HEK293 (cell line): Measurements from ENCODE around the gene ZSWIM4.

Experiments
- CTCF ChIA-PET: fragments of 350-600 bp; formaldehyde crosslinking; extraction: SDS; loops from one replicate; lab custom pipeline; 2021; ENCODE audit warnings: antibody characterized with exemption; lab: Yijun Ruan, JAX
- POLR2A ChIA-PET: fragments of 300-600 bp; formaldehyde crosslinking; extraction: SDS; loops from one replicate; lab custom pipeline; 2020; ENCODE audit warnings: antibody characterized with exemption, inconsistent platforms; lab: Yijun Ruan, JAX
- H3K27ac ChIP-seq: fragments of 200-500 bp; sonication (Bioruptor generic); 2 replicates; pipeline ENCODE4 v1.5.1; 2014; ENCODE audit warnings: low read depth, low read length, control low read depth, inconsistent platforms; ENCODE audit errors: extremely low read depth
- H3K36me3 ChIP-seq, 2 experiments: fragments of 200-500 bp in 1 of 2; sonication (Bioruptor generic) in 1 of 2; 1 replicate in 1 of 2; 2 replicates in 1 of 2; pipeline ENCODE4 v1.5.1; 2014 to 2017; ENCODE audit warnings: inconsistent platforms in 2 of 2, low read length in 2 of 2; ENCODE audit not compliant: control insufficient read depth in 2 of 2, insufficient read depth in 1 of 2
- H3K4me1 ChIP-seq: fragments of 200-500 bp; sonication (Bioruptor generic); 2 replicates; pipeline ENCODE4 v1.5.1; 2014; ENCODE audit warnings: mild to moderate bottlenecking, low read length, inconsistent platforms; ENCODE audit not compliant: control insufficient read depth, insufficient read depth
- H3K4me3 ChIP-seq: 2 replicates; pipeline ENCODE4 v1.5.1; 2011; ENCODE audit warnings: low read depth, mild to moderate bottlenecking, control low read depth, low read length, moderate library complexity
- H3K9me3 ChIP-seq: fragments of 200-500 bp; sonication (Bioruptor generic); 2 replicates; pipeline ENCODE4 v1.5.1; 2014; ENCODE audit warnings: low read depth, low read length, inconsistent platforms; ENCODE audit not compliant: control insufficient read depth, insufficient read depth
- AEBP2 ChIP-seq: fragments of 450-650 bp; formaldehyde crosslinking; IDR thresholded peaks from 2 replicates; pipeline ENCODE4 v1.5.1; 2016; ENCODE audit warnings: missing biosample characterization, missing genetic modification characterization, borderline replicate concordance
- ATF2 ChIP-seq: fragments of 450-650 bp; formaldehyde crosslinking; IDR thresholded peaks from 2 replicates; pipeline ENCODE4 v1.5.1; 2016; ENCODE audit warnings: missing biosample characterization, missing genetic modification characterization, low read depth
- EGR2 ChIP-seq: fragments of 450-650 bp; formaldehyde crosslinking; IDR thresholded peaks from 2 replicates; pipeline ENCODE4 v1.5.1; 2016; ENCODE audit warnings: low read depth, missing biosample characterization, missing genetic modification characterization
- KLF10 ChIP-seq: fragments of 450-650 bp; IDR thresholded peaks from 2 replicates; pipeline ENCODE4 v1.5.1; 2018; ENCODE audit warnings: missing biosample characterization, mild to moderate bottlenecking, missing genetic modification characterization
- SALL2 ChIP-seq: fragments of 450-650 bp; formaldehyde crosslinking; IDR thresholded peaks from 2 replicates; pipeline ENCODE4 v1.5.0; 2017; ENCODE audit warnings: missing biosample characterization, mild to moderate bottlenecking, missing genetic modification characterization, borderline replicate concordance
- ZFHX2 ChIP-seq: fragments of 450-650 bp; formaldehyde crosslinking; conservative IDR thresholded peaks from 2 replicates; pipeline ENCODE4 v1.5.1; 2016; ENCODE audit warnings: missing biosample characterization, missing genetic modification characterization
- ZNF121 ChIP-seq: fragments of 450-650 bp; formaldehyde crosslinking; IDR thresholded peaks from 2 replicates; pipeline ENCODE4 v1.5.1; 2016; ENCODE audit warnings: missing biosample characterization, missing genetic modification characterization
- ZNF133 ChIP-seq: fragments of 450-650 bp; formaldehyde crosslinking; IDR thresholded peaks from 2 replicates; pipeline ENCODE4 v1.5.1; 2016; ENCODE audit warnings: missing biosample characterization, missing genetic modification characterization
- ZNF140 ChIP-seq: fragments of 450-650 bp; formaldehyde crosslinking; IDR thresholded peaks from 2 replicates; pipeline ENCODE4 v1.5.1; 2016; ENCODE audit warnings: missing biosample characterization, missing genetic modification characterization
- ZNF146 ChIP-seq: fragments of 450-650 bp; formaldehyde crosslinking; IDR thresholded peaks from 2 replicates; pipeline ENCODE4 v1.5.1; 2016; ENCODE audit warnings: missing biosample characterization, missing genetic modification characterization
- ZNF157 ChIP-seq: fragments of 450-650 bp; formaldehyde crosslinking; IDR thresholded peaks from 2 replicates; pipeline ENCODE4 v1.5.1; 2016; ENCODE audit warnings: missing biosample characterization, missing genetic modification characterization
- ZNF16 ChIP-seq: fragments of 450-650 bp; formaldehyde crosslinking; IDR thresholded peaks from 2 replicates; pipeline ENCODE4 v1.5.1; 2016; ENCODE audit warnings: low read depth, missing biosample characterization, missing genetic modification characterization
- ZNF26 ChIP-seq: fragments of 450-650 bp; formaldehyde crosslinking; IDR thresholded peaks from 2 replicates; pipeline ENCODE4 v1.5.1; 2016; ENCODE audit warnings: missing biosample characterization, missing genetic modification characterization
- ZNF366 ChIP-seq: fragments of 450-650 bp; formaldehyde crosslinking; conservative IDR thresholded peaks from 2 replicates; pipeline ENCODE4 v1.5.1; 2016; ENCODE audit warnings: missing biosample characterization, missing genetic modification characterization
- ZNF416 ChIP-seq: fragments of 450-650 bp; formaldehyde crosslinking; IDR thresholded peaks from 2 replicates; pipeline ENCODE4 v1.5.1; 2016; ENCODE audit warnings: missing biosample characterization, missing genetic modification characterization
- ZNF596 ChIP-seq: fragments of 450-650 bp; IDR thresholded peaks from 2 replicates; pipeline ENCODE4 v1.5.0; 2018; ENCODE audit warnings: missing biosample characterization, mild to moderate bottlenecking, missing genetic modification characterization, moderate library complexity
- ZNF624 ChIP-seq: fragments of 450-650 bp; formaldehyde crosslinking; IDR thresholded peaks from 2 replicates; pipeline ENCODE4 v1.5.1; 2017; ENCODE audit warnings: missing biosample characterization, missing genetic modification characterization
- ZNF768 ChIP-seq: fragments of 450-650 bp; formaldehyde crosslinking; IDR thresholded peaks from 2 replicates; pipeline ENCODE4 v1.5.1; 2018; ENCODE audit warnings: missing biosample characterization, mild to moderate bottlenecking, missing genetic modification characterization
- TF ChIP-seq, protein P1 (sequence below): fragments of 450-650 bp; formaldehyde crosslinking; IDR thresholded peaks from 2 replicates; pipeline ENCODE4 v1.5.1; 2016; ENCODE audit warnings: missing biosample characterization, missing genetic modification characterization

Gene ZSWIM4

DNA sequence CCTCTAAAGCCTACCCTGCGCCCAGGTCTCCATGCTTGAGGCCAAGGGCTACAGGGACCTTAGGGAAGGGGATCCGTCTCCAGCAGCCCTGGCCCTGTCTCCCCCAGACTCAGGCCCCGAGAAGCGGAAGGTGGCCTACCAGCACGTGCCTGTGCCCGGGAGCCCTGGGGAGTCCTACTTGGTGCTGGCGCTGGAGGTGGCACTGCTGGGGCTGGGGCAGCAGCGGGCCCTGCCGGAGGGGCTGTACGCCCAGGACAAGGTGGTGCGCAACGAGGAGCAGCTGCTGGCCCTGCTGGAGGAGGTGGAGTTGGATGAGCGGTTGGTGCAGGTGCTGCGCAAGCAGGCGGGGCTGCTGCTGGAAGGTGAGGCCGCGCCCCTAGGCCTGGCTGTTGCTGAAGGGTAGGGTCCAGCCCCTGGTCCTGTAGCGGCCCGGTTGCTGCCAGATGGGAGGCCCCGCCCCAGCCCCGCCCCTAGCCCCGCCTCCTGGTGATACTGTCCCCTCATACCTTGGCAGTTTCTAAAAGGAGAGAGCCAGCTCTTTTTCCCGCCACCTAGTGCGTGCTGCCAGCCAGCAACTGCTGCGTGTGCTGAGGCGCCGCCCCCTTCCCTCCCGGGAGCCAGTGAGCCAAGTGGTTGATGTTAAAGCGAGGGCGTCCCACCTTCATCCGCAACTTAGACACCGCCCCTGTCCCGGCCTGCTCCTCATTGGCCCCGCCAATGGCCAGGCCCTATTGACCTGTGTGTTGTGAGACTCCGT lies 22.6 kb downstream of the ZSWIM4 start (continued):
- TF ChIP-seq ZNF121 (tag by site-specific recombination) = no peak

DNA sequence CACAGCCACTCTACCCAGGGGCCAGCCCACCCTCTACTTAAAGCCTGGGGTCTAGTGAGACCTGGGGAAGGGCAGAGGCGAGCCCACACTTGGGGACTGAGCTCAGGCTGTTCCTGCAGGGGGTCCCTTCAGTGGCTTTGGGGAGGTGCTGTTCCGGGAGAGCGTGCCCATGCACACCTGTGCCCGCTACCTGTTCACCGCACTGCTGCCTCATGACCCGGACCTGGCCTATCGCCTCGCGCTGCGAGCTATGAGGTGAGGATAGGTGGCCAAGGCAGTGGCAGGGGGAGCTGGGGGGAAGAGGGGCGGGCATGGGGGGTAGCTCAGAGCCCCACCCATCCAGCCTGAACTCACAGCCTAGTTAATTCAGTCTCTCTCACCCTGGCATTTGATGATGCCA lies 24.0 kb downstream of the ZSWIM4 start:
- Histone ChIP-seq H3K4me3 (no peak overlapping the region), H3K9me3 (no peaks in the 10 kb centered on the region), H3K27ac (no peak overlapping the region), H3K4me1 (no peaks in the 10 kb centered on the region), H3K36me3 (peaks cover 0 to 24% of the 10 kb centered on the region in 2 experiments; a peak in 2 of 3 replicates)
- no peak for TF ChIP-seq ZNF26
- ChIA-PET POLR2A (no interaction called here), CTCF (interaction anchor here (0.6 kb wide), 1 partner anchor 11 kb away, joined by 3 read pairs; no protein-coding TSS in a partner anchor)

DNA sequence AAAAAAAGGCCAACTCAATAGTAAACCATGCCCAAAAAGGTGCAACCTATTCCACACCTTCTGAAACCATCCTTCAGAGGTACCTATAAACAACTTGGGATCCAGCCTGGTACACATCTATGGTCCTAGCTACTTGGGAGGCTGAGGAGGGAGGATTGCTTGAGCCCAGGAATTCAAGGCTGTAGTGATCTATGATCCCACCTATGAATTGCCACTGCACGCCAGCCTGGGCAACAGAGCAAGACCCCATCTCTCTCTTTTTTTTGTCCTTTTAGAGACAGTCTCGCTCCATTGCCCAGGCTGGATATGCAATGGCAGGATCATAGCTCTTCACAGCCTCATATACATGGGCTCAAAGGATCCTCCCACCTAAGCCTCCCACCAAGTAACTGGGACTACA lies 26.0 kb downstream of the ZSWIM4 start:
- CTCF ChIA-PET = interaction anchor here (0.8 to 1.6 kb wide), 4 partner anchors 13 to 58 kb away, joined by 4 to 7 read pairs (median 6); no protein-coding TSS in a partner anchor
- no peak for TF ChIP-seq AEBP2
- TF ChIP-seq EGR2 (tag by site-specific recombination) = 0 out of 2 replicates have a peak, but pooled peaks have one; percentile 27
- TF ChIP-seq KLF10 (tag by site-specific recombination) = no peak
- TF ChIP-seq ZNF157 = no peak
- peak; percentile 60; the same call in 1 of the 2 replicates for TF ChIP-seq ZNF121 (tag by site-specific recombination)
- 0 out of 2 replicates have a peak, but pooled peaks have one; percentile 6 for TF ChIP-seq ZFHX2 (tag by site-specific recombination)
- TF ChIP-seq, all 188 proteins: peak for 3
- peaks cover 0 to 26% of the 10 kb centered on the region in 2 experiments; a peak in 2 of 3 replicates for H3K36me3 ChIP-seq
- no peak overlapping the region for H3K27ac ChIP-seq
- no peak overlapping the region for H3K4me3 ChIP-seq
- H3K9me3 ChIP-seq = no peaks in the 10 kb centered on the region
- H3K4me1 ChIP-seq = no peaks in the 10 kb centered on the region
- POLR2A ChIA-PET = interaction anchor here (0.6 kb wide), 1 partner anchor 23 kb away, joined by 4 read pairs; no protein-coding TSS in a partner anchor

GRCh38 chr19:13823256-13823655 lies 28.0 kb downstream of the ZSWIM4 start:
- Histone ChIP-seq H3K27ac (no peak overlapping the region), H3K36me3 (peaks cover 0 to 14% of the 10 kb centered on the region in 2 experiments; a peak in 2 of 3 replicates), H3K4me3 (no peak overlapping the region), H3K4me1 (no peaks in the 10 kb centered on the region), H3K9me3 (no peaks in the 10 kb centered on the region)
- TF ChIP-seq ZNF416 (tag by site-specific recombination) = no peak
- TF ChIP-seq, protein P1, sequence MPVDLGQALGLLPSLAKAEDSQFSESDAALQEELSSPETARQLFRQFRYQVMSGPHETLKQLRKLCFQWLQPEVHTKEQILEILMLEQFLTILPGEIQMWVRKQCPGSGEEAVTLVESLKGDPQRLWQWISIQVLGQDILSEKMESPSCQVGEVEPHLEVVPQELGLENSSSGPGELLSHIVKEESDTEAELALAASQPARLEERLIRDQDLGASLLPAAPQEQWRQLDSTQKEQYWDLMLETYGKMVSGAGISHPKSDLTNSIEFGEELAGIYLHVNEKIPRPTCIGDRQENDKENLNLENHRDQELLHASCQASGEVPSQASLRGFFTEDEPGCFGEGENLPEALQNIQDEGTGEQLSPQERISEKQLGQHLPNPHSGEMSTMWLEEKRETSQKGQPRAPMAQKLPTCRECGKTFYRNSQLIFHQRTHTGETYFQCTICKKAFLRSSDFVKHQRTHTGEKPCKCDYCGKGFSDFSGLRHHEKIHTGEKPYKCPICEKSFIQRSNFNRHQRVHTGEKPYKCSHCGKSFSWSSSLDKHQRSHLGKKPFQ (tag by site-specific recombination) = peak; percentile 85
- POLR2A ChIA-PET = no interaction called here
- CTCF ChIA-PET = interaction anchor here (0.6 kb wide), 1 partner anchor 40 kb away, joined by 4 read pairs; no protein-coding TSS in a partner anchor

GRCh38 chr19:13823901-13824300 lies 28.7 kb downstream of the ZSWIM4 start:
- CTCF ChIA-PET = interaction anchor here (0.6 to 2.2 kb wide), 3 partner anchors 38 to 550 kb away, joined by 3 to 7 read pairs (median 4); no protein-coding TSS in a partner anchor
- no peak overlapping the region for H3K4me3 ChIP-seq
- POLR2A ChIA-PET = no interaction called here
- H3K27ac ChIP-seq = no peak overlapping the region
- no peaks in the 10 kb centered on the region for H3K4me1 ChIP-seq
- peaks cover 0 to 18% of the 10 kb centered on the region in 2 experiments; a peak in 2 of 3 replicates for H3K36me3 ChIP-seq
- no peaks in the 10 kb centered on the region for H3K9me3 ChIP-seq
- TF ChIP-seq ZNF133 (tag by site-specific recombination) = no peak
- TF ChIP-seq ZNF16 (tag by site-specific recombination) = no peak
- no peak for TF ChIP-seq ZNF146 (tag by site-specific recombination)
- no peak for TF ChIP-seq ZNF768 (tag by site-specific recombination)
- TF ChIP-seq ZNF596 (tag by site-specific recombination) = peak; percentile 36; the same call in 1 of the 2 replicates
- no peak for TF ChIP-seq ZNF624
- no peak for TF ChIP-seq SALL2 (tag by site-specific recombination)
- 0 out of 2 replicates have a peak, but pooled peaks have one; percentile 45 for TF ChIP-seq ZNF366 (tag by site-specific recombination)
- peak; percentile 16; the same call in 1 of the 2 replicates for TF ChIP-seq ATF2 (tag by site-specific recombination)
- TF ChIP-seq ZNF140 (tag by site-specific recombination) = no peak
